Mucosa of descending colon (tissue), 3 donors: ENCODE data around the gene CALR. TPM values are rescaled to one million over a fixed set of nuclear protein-coding genes. Genes with fewer than 3 reads are reported as not detected.
"Not testable (repeated sequence)": the region's sequence is repeated elsewhere in the genome, so short reads cannot be mapped to it uniquely, and the experiment has no call there.

Source experiments
- ATAC-seq: fragments of 200-7000 bp; cut with Tn5 transposase; one replicate; pipeline ENCODE4 v1.9.1; 2020; ENCODE audit warnings: mild to moderate bottlenecking, moderate library complexity
- DNase-seq, 3 donors: peaks; one replicate each; pipeline ENCODE4 v3.0.0-alpha.2; 2020
- H3K36me3 ChIP-seq: fragments of 200-600 bp; one replicate; pipeline ENCODE4 v1.8.0; 2021; ENCODE audit warnings: low read depth, mild to moderate bottlenecking
- H3K4me1 ChIP-seq: fragments of 200-600 bp; one replicate; pipeline ENCODE4 v1.8.0; 2021; ENCODE audit warnings: low read depth, mild to moderate bottlenecking
- H3K4me3 ChIP-seq: fragments of 200-600 bp; one replicate; pipeline ENCODE4 v1.8.0; 2021; ENCODE audit warnings: mild to moderate bottlenecking
- H3K9me3 ChIP-seq: fragments of 200-600 bp; one replicate; pipeline ENCODE4 v1.8.0; 2021; ENCODE audit warnings: mild to moderate bottlenecking
- CTCF ChIP-seq: fragments of 200-600 bp; IDR thresholded peaks from one replicate; pipeline ENCODE4 v1.8.0; 2022; ENCODE audit warnings: antibody characterized with exemption, mild to moderate bottlenecking
- intact Hi-C, 2 donors: fragments of 100-400 bp; cut with DNase I in 1 of 2; cut with micrococcal nuclease in 1 of 2; formaldehyde crosslinking; loops; one replicate each; pipeline versions ENCODE4 v1.11.0 to v1.11.1; 2022; cut with DNase I, micrococcal nuclease
- long read RNA-seq, 2 donors: library from polyadenylated mRNA; unstranded; transcript quantifications; one replicate each; pipeline ENCODE4 v2.0.0, GENCODE V29; 2019 to 2021
- total RNA-seq, 3 donors: library from RNA; stranded (reverse); fragmentation: NEBNext Ultra II Directional in 2 of 3; extraction: Animal tissue kit (Norgen Biotek cat#: 25700) in 2 of 3; gene quantifications; one replicate each; pipeline versions ENCODE4 v1.2.1 to v1.2.4, GENCODE V29; 2021 to 2023
- donor health status: DM: no; HTN: no; CAD: no; lungs with moderate emphysema.
- donor health status: DM: no; HTN: no; CAD: no.
- donor health status: DM: no; HTN: yes; CAD: no.

Gene CALR
- 100 to 1,000 TPM; 433 to 945 (median 637) TPM for total RNA-seq
- long read RNA-seq, donor 1, transcript CALR-201 (9 exons, 1,903 nt), result major isoform, 282 of 316 reads
- long read RNA-seq, donor 1, partial matches to known transcripts, result 24 of 316 reads
- long read RNA-seq, donor 1, other reads (novel, unspliced or antisense), result 9 of 316 reads
- long read RNA-seq, donor 2, transcript CALR-201 (9 exons, 1,903 nt), result major isoform, 533 of 709 reads
- long read RNA-seq, donor 2, partial matches to known transcripts, result 33 of 709 reads
- long read RNA-seq, donor 2, other reads (novel, unspliced or antisense), result 143 of 709 reads

GRCh38 chr19:12937927-12938778, at the start of gene CALR:
CALR (plus strand) TSS chr19:12938609; CDS start chr19:12938680, 71 bp downstream.
- DNase-seq (peak; percentile 99 to 100 (median 99)), ATAC-seq (peak; percentile 90)
- intact Hi-C loops, result no loop called here
- Histone ChIP-seq H3K9me3 (no peaks in the 10 kb centered on the region), H3K36me3 (no peaks in the 10 kb centered on the region), H3K4me3 (peak within 1 kb of the TSS; percentile 98), H3K4me1 (peaks cover 23% of the 10 kb centered on the region)
- TF ChIP-seq CTCF, result peak; percentile 18

GRCh38 chr19:12890299-12890786, 48.1 kb upstream of the CALR start:
- intact Hi-C loops, H3K36me3 ChIP-seq, ATAC-seq, H3K9me3 ChIP-seq, DNase-seq, H3K4me3 ChIP-seq: not testable (repeated sequence)
- H3K4me1 ChIP-seq, result peaks cover 14% of the 10 kb centered on the region

- ATAC-seq (peak; percentile 98), DNase-seq (peak; percentile 95 to 98 (median 97))
- no peaks in the 10 kb centered on the region for H3K9me3 ChIP-seq
- peaks cover 14% of the 10 kb centered on the region for H3K4me1 ChIP-seq
- intact Hi-C loops, result no loop called here
- H3K36me3 ChIP-seq, result no peaks in the 10 kb centered on the region
- TF ChIP-seq CTCF, result no peak
- H3K4me3 ChIP-seq, result peak within 1 kb of the TSS; percentile 54
These were observed 47.4 kb upstream of the CALR start, which contains the start of gene GCDH for GRCh38 chr19:12890787-12891552. GCDH (plus strand) TSS chr19:12891160; CDS start chr19:12891305, 145 bp downstream.

GRCh38 chr19:12891553-12892021, 46.8 kb upstream of the CALR start:
- Histone ChIP-seq H3K36me3 (no peaks in the 10 kb centered on the region), H3K4me3 (peak overlapping the region; percentile 54), H3K9me3 (no peaks in the 10 kb centered on the region), H3K4me1 (peaks cover 14% of the 10 kb centered on the region)
- ATAC-seq (no peak), DNase-seq (peak in 1 of 3 donors; percentile 48)
- TF ChIP-seq CTCF, result no peak
- intact Hi-C loops, result no loop called here

GRCh38 chr19:12893582-12893981, 44.8 kb upstream of the CALR start:
- H3K4me3 ChIP-seq, result no peak overlapping the region
- intact Hi-C loops, result no loop called here
- no peaks in the 10 kb centered on the region for H3K36me3 ChIP-seq
- no peaks in the 10 kb centered on the region for H3K9me3 ChIP-seq
- ATAC-seq, result no peak
- DNase-seq, result no peak
- no peak for TF ChIP-seq CTCF
- peaks cover 14% of the 10 kb centered on the region for H3K4me1 ChIP-seq
